GM19239 (cell line): ENCODE measurements around the gene TIMM13.
A peak's percentile ranks its signal among the peaks of the same experiment; 100 is the strongest.

Experiments used
- DNase-seq: peaks from one replicate; pipeline ENCODE4 v3.0.0; 2011; ENCODE audit warnings: low spot score; ENCODE audit not compliant: insufficient read length
- FAIRE-seq: peaks from 2 replicates; lab custom pipeline; 2011; peaks lifted over from hg19 to GRCh38; lab: Jason Lieb, UNC

The TIMM13 gene

GRCh38 chr19:2455851-2456570, 28.6 kb upstream of the TIMM13 start:
- DNase-seq (peak; percentile 89), FAIRE-seq (peak; percentile 67)

GRCh38 chr19:2454962-2455850, 27.8 kb upstream of the TIMM13 start:
- FAIRE-seq (no peak), DNase-seq (no peak)

- no peak for FAIRE-seq
- no peak for DNase-seq
Observed at GRCh38 chr19:2454199-2454961, 27.0 kb upstream of the TIMM13 start.

- FAIRE-seq (no peak), DNase-seq (no peak)
Observed at GRCh38 chr19:2453431-2454025, 26.1 kb upstream of the TIMM13 start.

GRCh38 chr19:2451741-2452140, 24.4 kb upstream of the TIMM13 start:
- no peak for DNase-seq

GRCh38 chr19:2451138-2451537, 23.8 kb upstream of the TIMM13 start:
- DNase-seq (no peak), FAIRE-seq (no peak)

More at GRCh38 chr19:2451741-2452140, 24.4 kb upstream of the TIMM13 start:
- no peak for FAIRE-seq

- FAIRE-seq (no peak), DNase-seq (no peak)
Observed at GRCh38 chr19:2449019-2449418, 21.6 kb upstream of the TIMM13 start.

- FAIRE-seq, result peak; percentile 45
- DNase-seq, result peak; percentile 65
Observed at GRCh38 chr19:2446381-2446780, 19.0 kb upstream of the TIMM13 start.

- DNase-seq, result no peak
- FAIRE-seq, result no peak
Observed at GRCh38 chr19:2444251-2445002, 17.0 kb upstream of the TIMM13 start.

- no peak for DNase-seq
- FAIRE-seq, result no peak
Observed at GRCh38 chr19:2443785-2444182, 16.4 kb upstream of the TIMM13 start.

GRCh38 chr19:2443116-2443784, 15.9 kb upstream of the TIMM13 start:
- no peak for DNase-seq
- no peak for FAIRE-seq

GRCh38 chr19:2441096-2441752, 13.8 kb upstream of the TIMM13 start:
- FAIRE-seq (no peak), DNase-seq (no peak)

GRCh38 chr19:2440515-2440914, 13.1 kb upstream of the TIMM13 start:
- no peak for FAIRE-seq
- no peak for DNase-seq

GRCh38 chr19:2438178-2438577, 10.8 kb upstream of the TIMM13 start:
- FAIRE-seq (no peak), DNase-seq (no peak)

- DNase-seq (no peak), FAIRE-seq (no peak)
Observed at GRCh38 chr19:2436926-2437325, 9.5 kb upstream of the TIMM13 start.

- DNase-seq, result no peak
- no peak for FAIRE-seq
Observed at GRCh38 chr19:2436384-2436783, 9.0 kb upstream of the TIMM13 start.

- no peak for DNase-seq
- no peak for FAIRE-seq
Observed at GRCh38 chr19:2434721-2435265, 7.4 kb upstream of the TIMM13 start.

GRCh38 chr19:2434267-2434666, 6.9 kb upstream of the TIMM13 start:
- FAIRE-seq, result no peak

More at GRCh38 chr19:2434267-2434666, 6.9 kb upstream of the TIMM13 start:
- no peak for DNase-seq
